ENCODE measurements around the gene ASPHD1.

- TF ChIP-seq REST (IDR thresholded peaks at IDR 0.05; ENCODE audit: insufficient read depth in 1 of 2, low read depth in 2 of 2, low read length in 2 of 2) = no peak
- TF ChIP-seq SIN3A (IDR thresholded peaks at IDR 0.05; ENCODE audit: borderline replicate concordance, insufficient read depth, low read length) = no peak
Observed at GRCh38 chr16:29904947-29905346, 4.7 kb downstream of the ASPHD1 start.

All from PFSK-1 (cell line).